Stimulated activated CD8-positive, alpha-beta memory T cell treated with anti-CD3 and anti-CD28 coated beads, Interleukin-4, amount 100 ng/mL, for 24 hours (primary cell): ENCODE measurements around the gene ABCB1.
"Not testable (repeated sequence)": the region's sequence is repeated elsewhere in the genome, so short reads cannot be mapped to it uniquely, and the experiment has no call there.

Source experiments
- DNase-seq: peaks from one replicate; pipeline ENCODE4 v3.0.0-alpha.2; 2020; ENCODE audit warnings: low read depth

The ABCB1 gene

DNA sequence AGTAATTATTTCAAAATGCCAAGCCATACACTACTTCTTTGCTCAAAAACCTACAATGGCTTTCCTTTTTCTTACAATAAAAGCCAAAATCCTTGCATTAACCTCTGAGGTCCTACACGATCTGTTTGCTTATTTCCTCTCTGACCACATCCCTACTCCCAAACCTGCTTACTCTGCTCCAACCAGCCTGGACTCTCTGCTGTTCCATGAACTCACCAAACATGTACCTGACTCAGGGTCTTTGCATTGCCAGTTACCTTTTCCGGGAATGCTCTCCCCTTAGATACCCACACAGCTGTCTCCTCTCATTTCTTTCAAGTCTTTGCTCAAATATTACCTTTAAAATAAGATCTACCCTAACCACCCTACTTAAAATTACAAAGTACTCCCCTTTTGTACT lies 127.5 kb downstream of the ABCB1 start:
- no peak for DNase-seq

GRCh38 chr7:87471473-87471872 lies 129.2 kb downstream of the ABCB1 start:
- DNase-seq: no peak

- DNase-seq: not testable (repeated sequence)
Measured at GRCh38 chr7:87469204-87469603, 131.5 kb downstream of the ABCB1 start.

DNA sequence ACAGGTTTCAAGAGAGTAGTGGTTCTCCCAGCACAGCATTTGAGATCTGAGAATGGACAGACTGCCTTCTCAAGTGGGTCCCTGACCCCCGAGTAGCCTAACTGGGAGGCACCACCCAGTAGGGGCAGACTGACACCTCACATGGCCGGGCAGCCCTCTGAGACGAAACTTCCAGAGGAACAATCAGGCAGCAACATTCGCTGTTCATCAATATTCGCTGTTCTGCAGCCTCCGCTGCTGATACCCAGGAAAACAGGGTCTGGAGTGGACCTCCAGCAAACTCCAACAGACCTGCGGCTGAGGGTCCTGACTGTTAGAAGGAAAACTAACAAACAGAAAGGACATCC lies 135.2 kb downstream of the ABCB1 start:
- DNase-seq: not testable (repeated sequence)

DNA sequence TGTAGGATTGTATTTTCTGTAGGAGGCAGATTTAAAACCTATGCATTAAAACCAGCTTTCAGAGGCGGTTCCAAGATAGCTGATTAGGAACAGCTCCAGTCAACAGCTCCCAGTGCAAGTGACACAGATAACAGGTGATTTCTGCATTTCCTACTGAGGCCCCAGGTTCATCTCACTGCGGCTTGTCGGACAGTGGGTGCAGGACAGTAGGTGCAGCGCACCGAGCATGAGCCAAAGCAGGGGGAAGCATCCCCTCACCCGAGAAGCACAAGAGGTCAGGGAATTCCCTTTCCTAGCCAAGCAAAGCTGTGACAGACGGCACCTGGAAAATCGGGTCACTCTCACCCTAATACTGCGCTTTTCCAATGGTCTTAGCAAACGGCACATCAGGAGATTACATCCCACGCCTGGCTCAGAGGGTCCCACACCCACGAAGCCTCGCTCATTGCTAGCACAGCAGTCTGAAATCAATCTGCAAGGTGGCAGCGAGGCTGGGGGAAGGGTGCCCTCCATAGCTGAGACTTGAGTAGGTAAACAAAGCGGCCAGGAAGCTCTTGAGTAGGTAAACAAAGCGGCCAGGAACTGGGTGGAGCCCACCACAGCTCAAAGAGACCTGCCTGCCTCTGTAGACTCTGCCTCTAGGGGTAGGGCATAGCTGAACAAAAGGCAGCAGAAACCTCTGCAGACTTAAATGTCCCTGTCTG lies 135.7 kb downstream of the ABCB1 start:
- DNase-seq: not testable (repeated sequence)

- no peak for DNase-seq
Measured at GRCh38 chr7:87463982-87464381, 136.7 kb downstream of the ABCB1 start.

GRCh38 chr7:87460444-87460843 lies 140.2 kb downstream of the ABCB1 start:
- DNase-seq: not testable (repeated sequence)

DNA sequence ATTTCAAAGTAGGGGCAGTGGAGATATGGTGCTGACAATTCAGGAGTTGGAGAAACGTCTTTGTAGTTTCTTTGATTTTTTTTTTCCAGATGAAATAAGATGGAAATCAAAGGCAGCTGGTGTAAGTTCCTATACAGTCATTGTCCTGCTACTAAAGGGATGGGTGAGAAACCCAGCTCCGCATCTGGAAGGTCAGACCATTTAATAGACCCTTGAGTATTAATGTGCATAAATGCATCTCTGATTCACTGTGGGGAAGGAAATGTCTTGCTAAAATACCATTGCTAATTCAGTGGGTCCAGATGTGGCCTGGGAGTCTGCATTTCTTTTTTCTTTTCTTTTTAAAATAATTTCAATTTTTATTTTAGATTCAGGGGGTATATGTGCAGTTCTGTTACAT lies 140.7 kb downstream of the ABCB1 start:
- DNase-seq: no peak

DNA sequence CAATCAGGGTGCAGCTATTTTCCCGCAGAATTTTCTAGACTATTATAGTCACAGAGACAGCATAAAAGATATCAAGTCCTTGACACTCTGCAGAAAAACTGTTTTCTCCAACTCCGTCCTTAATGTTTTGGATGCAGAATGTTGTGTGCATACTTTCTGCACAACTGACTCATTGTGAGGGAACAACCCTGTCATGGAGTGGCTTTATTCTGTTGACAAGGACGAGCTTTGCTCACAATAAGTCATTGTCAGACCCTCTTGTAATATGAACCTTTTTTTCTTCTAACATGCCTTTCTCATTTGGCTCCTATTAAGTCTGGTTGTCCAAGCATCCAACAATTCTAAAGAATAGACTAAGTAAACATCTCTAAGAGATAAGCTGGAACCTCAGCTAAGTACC lies 142.5 kb downstream of the ABCB1 start:
- DNase-seq: no peak

DNA sequence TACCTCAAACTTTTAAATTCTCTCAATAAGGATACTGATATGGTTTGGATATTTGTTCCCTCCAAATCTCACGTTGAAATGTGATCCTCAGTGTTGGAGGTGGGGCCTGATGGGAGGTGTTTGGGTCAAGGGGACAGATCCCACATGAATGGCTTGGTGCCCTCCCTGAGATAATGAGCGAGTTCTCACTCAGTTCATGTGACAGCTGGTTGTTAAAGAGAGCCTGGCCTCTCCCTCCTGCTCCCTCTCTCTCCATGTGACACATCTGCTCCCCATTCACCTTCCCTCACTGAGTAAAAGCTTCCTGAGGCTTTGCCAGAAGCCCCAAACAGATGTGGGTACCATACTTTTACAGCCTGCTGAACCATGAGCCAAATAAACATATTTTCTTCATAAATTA lies 144.4 kb downstream of the ABCB1 start:
- no peak for DNase-seq
